SU-DHL-6 (cell line): ENCODE data around the gene ELK4.

ENCODE experiments used
- H2AFZ ChIP-seq: fragments of 200-600 bp; sonication (generic); 2 replicates; pipeline ENCODE4 v1.6.1; 2014; ENCODE audit warnings: low read depth, mild to moderate bottlenecking, moderate library complexity, mixed read lengths, antibody characterized with exemption, low read length; ENCODE audit not compliant: severe bottlenecking
- H3F3A ChIP-seq: fragments of 200-600 bp; shearing (Covaris generic); 2 replicates; pipeline ENCODE4 v1.6.0; 2016; ENCODE audit warnings: antibody characterized with exemption, mild to moderate bottlenecking; ENCODE audit not compliant: insufficient read depth
- H3K27ac ChIP-seq: fragments of 200-600 bp; sonication (generic); 2 replicates; pipeline ENCODE4 v1.5.1; 2016; ENCODE audit warnings: low read depth, mild to moderate bottlenecking, low read length, moderate library complexity, mixed read lengths
- H3K27me3 ChIP-seq: fragments of 200-600 bp; sonication (generic), shearing (Covaris generic); 2 replicates; pipeline ENCODE4 v1.6.0; 2014; ENCODE audit warnings: mild to moderate bottlenecking, low read length
- H3K36me3 ChIP-seq: fragments of 200-600 bp; sonication (generic); 2 replicates; pipeline ENCODE4 v1.6.1; 2014; ENCODE audit warnings: mild to moderate bottlenecking, low read length, mixed read lengths
- H3K4me2 ChIP-seq: fragments of 300-600, 200-600 bp; shearing (Covaris generic), sonication (generic); 2 replicates; pipeline ENCODE4 v1.6.0; 2014; ENCODE audit warnings: low read length, low read depth, mild to moderate bottlenecking; ENCODE audit not compliant: poor library complexity, severe bottlenecking
- H3K4me3 ChIP-seq: fragments of 200-600 bp; sonication (generic); 2 replicates; pipeline ENCODE4 v1.5.1; 2014; ENCODE audit warnings: antibody characterized with exemption, low read length, mild to moderate bottlenecking, mixed read lengths; ENCODE audit not compliant: insufficient read depth, poor library complexity, severe bottlenecking
- H3K79me2 ChIP-seq: fragments of 200-600 bp; sonication (generic); 2 replicates; pipeline ENCODE4 v1.6.1; 2014; ENCODE audit warnings: mild to moderate bottlenecking, low read length, moderate library complexity; ENCODE audit not compliant: insufficient read depth
- H3K9ac ChIP-seq: fragments of 200-600 bp; sonication (generic); 2 replicates; pipeline ENCODE4 v1.7.0; 2014; ENCODE audit warnings: mild to moderate bottlenecking, low read length
- H3K9me2 ChIP-seq: fragments of 200-600 bp; sonication (generic); replicated peaks from 2 replicates; pipeline ENCODE4 v1.6.1; 2014; ENCODE audit warnings: low read length; ENCODE audit not compliant: insufficient read depth
- H3K9me3 ChIP-seq: fragments of 200-600 bp; sonication (generic); 2 replicates; pipeline ENCODE4 v1.6.1; 2014; ENCODE audit warnings: low read length, mixed read lengths; ENCODE audit not compliant: insufficient read depth
- H4K20me1 ChIP-seq: fragments of 200-600 bp; sonication (generic); 2 replicates; pipeline ENCODE4 v1.6.1; 2014; ENCODE audit warnings: low read depth, mild to moderate bottlenecking, antibody characterized with exemption, low read length, moderate library complexity, mixed read lengths
- CTCF ChIP-seq: fragments of 200-600 bp; sonication (generic); IDR thresholded peaks from one replicate; pipeline ENCODE4 v1.5.1; 2017; ENCODE audit warnings: antibody characterized with exemption, mild to moderate bottlenecking, low read length, moderate library complexity; ENCODE audit not compliant: insufficient read depth, poor library complexity, severe bottlenecking
- EZH2phosphoT487 ChIP-seq: fragments of 200-600 bp; sonication (generic), shearing (Covaris generic); conservative IDR thresholded peaks from 2 replicates; pipeline ENCODE4 v1.6.1; 2018; ENCODE audit warnings: mild to moderate bottlenecking, antibody characterized with exemption, low read length, moderate library complexity, mixed read lengths

The ELK4 gene

DNA sequence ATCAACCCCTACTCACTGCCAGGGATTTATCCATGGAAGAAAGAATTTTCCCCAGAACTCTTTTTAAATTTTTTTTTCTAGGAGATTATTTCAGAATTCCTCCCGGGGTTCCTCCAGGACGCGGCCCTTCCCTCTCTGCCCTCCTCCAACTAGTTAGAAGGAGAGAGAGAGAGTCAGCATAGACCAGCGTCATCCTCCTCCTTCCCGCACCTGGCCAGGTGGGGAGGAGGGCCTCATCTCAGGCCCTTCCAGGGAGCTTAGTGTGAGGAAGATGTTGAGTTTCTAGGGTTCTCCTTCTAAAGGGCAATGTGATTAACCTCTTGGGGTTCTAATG, 63.7 kb downstream of the ELK4 start:
- H3K27me3 ChIP-seq = no peaks in the 10 kb centered on the region
- H3K4me3 ChIP-seq = no peak overlapping the region
- H3K27ac ChIP-seq = no peak overlapping the region
- no peak overlapping the region for H3K4me2 ChIP-seq
- H3F3A ChIP-seq = no peaks in the 10 kb centered on the region
- H3K79me2 ChIP-seq = no peaks in the 10 kb centered on the region
- H3K9me2 ChIP-seq = no peaks in the 10 kb centered on the region
- no peaks in the 10 kb centered on the region for H4K20me1 ChIP-seq
- H2AFZ ChIP-seq = no peak overlapping the region
- TF ChIP-seq EZH2phosphoT487 = no peak
- no peak for TF ChIP-seq CTCF
- H3K9ac ChIP-seq = no peak overlapping the region
- H3K36me3 ChIP-seq = no peaks in the 10 kb centered on the region
- no peaks in the 10 kb centered on the region for H3K9me3 ChIP-seq

GRCh38 chr1:205567716-205568115, 64.1 kb downstream of the ELK4 start:
- TF ChIP-seq EZH2phosphoT487 (no peak), CTCF (no peak)
- H3K27ac ChIP-seq = no peak overlapping the region
- no peak overlapping the region for H2AFZ ChIP-seq
- no peaks in the 10 kb centered on the region for H3K36me3 ChIP-seq
- H3K9me3 ChIP-seq = no peaks in the 10 kb centered on the region
- H3K4me2 ChIP-seq = no peak overlapping the region
- no peak overlapping the region for H3K4me3 ChIP-seq
- no peaks in the 10 kb centered on the region for H3K27me3 ChIP-seq
- H4K20me1 ChIP-seq = no peaks in the 10 kb centered on the region
- no peaks in the 10 kb centered on the region for H3F3A ChIP-seq
- H3K79me2 ChIP-seq = no peaks in the 10 kb centered on the region
- H3K9ac ChIP-seq = no peak overlapping the region
- H3K9me2 ChIP-seq = no peaks in the 10 kb centered on the region

GRCh38 chr1:205565799-205566198, 66.0 kb downstream of the ELK4 start:
- Histone ChIP-seq H3F3A (no peaks in the 10 kb centered on the region), H3K36me3 (no peaks in the 10 kb centered on the region), H3K4me2 (no peak overlapping the region), H3K27ac (no peak overlapping the region), H3K9me3 (peaks cover 8% of the 10 kb centered on the region; the same call in 1 of the 2 replicates), H3K27me3 (peaks cover 3% of the 10 kb centered on the region; the same call in 1 of the 2 replicates), H4K20me1 (no peaks in the 10 kb centered on the region), H3K79me2 (no peaks in the 10 kb centered on the region), H2AFZ (no peak overlapping the region), H3K9me2 (no peaks in the 10 kb centered on the region), H3K9ac (no peak overlapping the region), H3K4me3 (no peak overlapping the region)
- TF ChIP-seq EZH2phosphoT487 (no peak), CTCF (no peak)

GRCh38 chr1:205563927-205564441, 67.8 kb downstream of the ELK4 start:
- Histone ChIP-seq H3K27me3 (peaks cover 3% of the 10 kb centered on the region; the same call in 1 of the 2 replicates), H3K9me3 (peaks cover 8% of the 10 kb centered on the region; the same call in 1 of the 2 replicates), H3K4me3 (no peak overlapping the region), H3K36me3 (no peaks in the 10 kb centered on the region), H4K20me1 (no peaks in the 10 kb centered on the region), H3K9me2 (no peaks in the 10 kb centered on the region), H3K9ac (no peak overlapping the region), H3F3A (no peaks in the 10 kb centered on the region), H3K4me2 (no peak overlapping the region), H2AFZ (no peak overlapping the region), H3K79me2 (no peaks in the 10 kb centered on the region), H3K27ac (no peak overlapping the region)
- TF ChIP-seq CTCF = no peak
- no peak for TF ChIP-seq EZH2phosphoT487
